Endodermal cell (in vitro differentiated cells): ENCODE measurements around the gene B4GALT1. TPM values are rescaled to one million over a fixed set of nuclear protein-coding genes. Genes with fewer than 3 reads are reported as not detected.
A peak's percentile ranks its signal among the peaks of the same experiment; 100 is the strongest.

Experiments
- DNase-seq: peaks from one replicate; pipeline ENCODE4 v3.0.0-alpha.2; 2017
- H3K27ac ChIP-seq: 2 replicates; pipeline ENCODE4 v1.5.1; 2013; ENCODE audit warnings: mild to moderate bottlenecking, low read depth, low read length, moderate library complexity
- H3K27me3 ChIP-seq: 2 replicates; pipeline ENCODE4 v1.6.1; 2013; ENCODE audit warnings: mild to moderate bottlenecking, low read length, moderate library complexity; ENCODE audit not compliant: insufficient read depth, control insufficient read depth, poor library complexity, severe bottlenecking
- H3K36me3 ChIP-seq: 2 replicates; pipeline ENCODE4 v1.7.0; 2013; ENCODE audit warnings: mild to moderate bottlenecking, low read length, moderate library complexity; ENCODE audit not compliant: control insufficient read depth, insufficient read depth
- H3K4me1 ChIP-seq: one replicate; pipeline ENCODE4 v1.7.0; 2013; ENCODE audit warnings: low read length; ENCODE audit not compliant: control insufficient read depth, insufficient read depth
- H3K4me3 ChIP-seq: 2 replicates; pipeline ENCODE4 v1.5.1; 2013; ENCODE audit warnings: mild to moderate bottlenecking, low read length, moderate library complexity
- H3K9ac ChIP-seq: 2 replicates; pipeline ENCODE4 v1.6.1; 2013; ENCODE audit warnings: mild to moderate bottlenecking, low read length, moderate library complexity; ENCODE audit not compliant: poor library complexity, severe bottlenecking; ENCODE audit errors: extremely low read depth
- H3K9me3 ChIP-seq: 2 replicates; pipeline ENCODE4 v1.6.1; 2013; ENCODE audit warnings: mild to moderate bottlenecking, low read length, moderate library complexity; ENCODE audit not compliant: control insufficient read depth
- H3K27ac Mint-ChIP-seq: 2 replicates; pipeline ENCODE4 v1.8.0; 2020; ENCODE audit warnings: mixed read lengths
- H3K27me3 Mint-ChIP-seq: 2 replicates; pipeline ENCODE4 v1.8.0; 2021; ENCODE audit warnings: mild to moderate bottlenecking, mixed read lengths; ENCODE audit not compliant: insufficient read depth
- H3K36me3 Mint-ChIP-seq: 2 replicates; pipeline ENCODE4 v1.8.0; 2020; ENCODE audit warnings: low read depth, mixed read lengths
- H3K4me1 Mint-ChIP-seq: 2 replicates; pipeline ENCODE4 v1.8.0; 2020; ENCODE audit warnings: mixed read lengths
- H3K4me3 Mint-ChIP-seq: 2 replicates; pipeline ENCODE4 v1.8.0; 2020; ENCODE audit warnings: mild to moderate bottlenecking, moderate library complexity, mixed read lengths
- H3K9me3 Mint-ChIP-seq: 2 replicates; pipeline ENCODE4 v1.8.0; 2020; ENCODE audit warnings: mild to moderate bottlenecking, mixed read lengths
- WGBS, 2 experiments: methylation state at CpG; one replicate each; pipeline versions ENCODE4 v1.1.5 to v1.1.7; 2013; ENCODE audit warnings: missing lambda C conversion rate in 2 of 2, mixed read lengths in 1 of 2; ENCODE audit not compliant: insufficient coverage in 1 of 2, insufficient read length in 1 of 2; 5-methylcytosine and 5-hydroxymethylcytosine counted together
- long read RNA-seq, 4 experiments: library from polyadenylated mRNA in 2 of 4; library from RNA in 1 of 4; library from capped mRNA in 1 of 4; stranded (forward) in 3 of 4; unstranded in 1 of 4; transcript quantifications; one replicate each; pipeline ENCODE4 v2.0.0, GENCODE V29; 2020 to 2021; ENCODE audit warnings: inconsistent platforms in 1 of 4
- polyA plus RNA-seq, 2 experiments: library from polyadenylated mRNA; stranded (reverse); fragments of 50-300 nt; gene quantifications; one replicate each; pipeline ENCODE4 v1.2.3, GENCODE V29; 2013
- total RNA-seq, 2 donors: library from RNA; stranded (reverse); fragmentation: NEBNext Ultra II Directional in 1 of 2; extraction: Animal tissue kit (Norgen Biotek cat#: 25700) in 1 of 2; gene quantifications; 2 replicates in 1 of 2; 3 replicates in 1 of 2; pipeline ENCODE4 v1.2.1, GENCODE V29; 2021
- TF ChIP-seq, protein P1 (sequence below): fragments of 200-600 bp; sonication (generic); conservative IDR thresholded peaks from 2 replicates; pipeline ENCODE4 v1.5.0; 2021; ENCODE audit warnings: antibody characterized with exemption, mild to moderate bottlenecking

B4GALT1 gene
- total RNA-seq, result 10 to 100 TPM; 62.9 to 92.6 TPM
- 29.4 TPM for polyA plus RNA-seq (2013, experiment 1 of 2)
- 31.1 TPM for polyA plus RNA-seq (2013, experiment 2 of 2)
- long read RNA-seq, experiment 1, full-length matches to known transcripts, result 9 of 41 reads
- long read RNA-seq, experiment 1, partial matches to known transcripts, result 3 of 41 reads
- long read RNA-seq, experiment 1, other reads (novel, unspliced or antisense), result 29 of 41 reads
- long read RNA-seq, experiment 2, full-length matches to known transcripts, result 112 of 141 reads
- long read RNA-seq, experiment 2, partial matches to known transcripts, result 5 of 141 reads
- long read RNA-seq, experiment 2, other reads (novel, unspliced or antisense), result 24 of 141 reads
- long read RNA-seq, experiment 3, full-length matches to known transcripts, result 52 of 70 reads
- long read RNA-seq, experiment 3, partial matches to known transcripts, result 5 of 70 reads
- long read RNA-seq, experiment 3, other reads (novel, unspliced or antisense), result 13 of 70 reads
- long read RNA-seq, experiment 4, partial matches to known transcripts, result 0 of 1 reads
- long read RNA-seq, experiment 4, other reads (novel, unspliced or antisense), result 1 of 1 reads

DNA sequence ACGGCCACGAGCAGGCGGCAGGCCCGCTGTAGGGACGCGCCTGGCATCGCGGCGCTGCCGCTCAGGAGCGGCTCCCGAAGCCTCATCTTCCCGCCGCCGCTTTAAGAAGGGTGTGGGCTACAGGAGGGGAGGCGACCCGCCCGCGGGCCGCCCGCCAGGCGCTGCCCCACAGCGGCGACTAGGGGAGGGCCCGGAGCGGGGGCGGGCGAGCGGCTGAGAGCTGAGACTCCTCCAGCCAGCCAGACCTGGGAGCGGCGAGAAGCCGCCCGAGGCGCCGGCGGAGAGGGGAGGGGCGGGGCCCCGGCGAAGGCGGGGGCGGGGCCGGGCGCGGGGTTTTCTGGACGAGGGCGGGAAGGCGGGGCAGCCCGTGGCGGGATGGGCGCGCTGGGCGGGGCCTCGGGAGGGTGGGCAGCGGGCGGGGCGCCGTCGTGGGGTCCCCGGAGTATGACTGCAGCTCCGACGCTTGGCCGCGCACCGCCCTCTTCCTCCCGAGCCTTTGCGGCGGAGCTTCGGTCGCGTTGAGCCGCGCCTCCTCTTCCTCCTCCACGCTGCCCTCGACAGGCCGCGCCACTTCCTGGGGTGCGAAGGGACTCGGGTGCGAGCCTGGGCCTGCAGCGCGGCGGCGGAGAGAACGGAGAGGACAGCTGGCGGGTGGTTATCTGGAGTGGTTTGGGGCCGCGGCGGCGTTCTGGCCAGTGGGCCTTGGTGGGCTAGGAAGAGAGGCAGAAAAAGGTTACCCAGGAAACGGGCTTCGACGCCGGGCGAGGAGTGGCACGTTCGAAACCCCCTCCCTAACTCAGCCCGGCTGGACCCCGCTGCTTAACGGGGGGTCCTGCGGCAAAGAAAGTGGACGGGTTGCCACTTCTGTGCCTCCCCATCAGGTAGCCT is at the start of gene B4GALT1:
TSS of gene B4GALT1 (minus strand) at position 253 of the 888 bp plus-strand sequence. CDS start at position 86, 167 bp downstream.
- TF ChIP-seq, protein P1, sequence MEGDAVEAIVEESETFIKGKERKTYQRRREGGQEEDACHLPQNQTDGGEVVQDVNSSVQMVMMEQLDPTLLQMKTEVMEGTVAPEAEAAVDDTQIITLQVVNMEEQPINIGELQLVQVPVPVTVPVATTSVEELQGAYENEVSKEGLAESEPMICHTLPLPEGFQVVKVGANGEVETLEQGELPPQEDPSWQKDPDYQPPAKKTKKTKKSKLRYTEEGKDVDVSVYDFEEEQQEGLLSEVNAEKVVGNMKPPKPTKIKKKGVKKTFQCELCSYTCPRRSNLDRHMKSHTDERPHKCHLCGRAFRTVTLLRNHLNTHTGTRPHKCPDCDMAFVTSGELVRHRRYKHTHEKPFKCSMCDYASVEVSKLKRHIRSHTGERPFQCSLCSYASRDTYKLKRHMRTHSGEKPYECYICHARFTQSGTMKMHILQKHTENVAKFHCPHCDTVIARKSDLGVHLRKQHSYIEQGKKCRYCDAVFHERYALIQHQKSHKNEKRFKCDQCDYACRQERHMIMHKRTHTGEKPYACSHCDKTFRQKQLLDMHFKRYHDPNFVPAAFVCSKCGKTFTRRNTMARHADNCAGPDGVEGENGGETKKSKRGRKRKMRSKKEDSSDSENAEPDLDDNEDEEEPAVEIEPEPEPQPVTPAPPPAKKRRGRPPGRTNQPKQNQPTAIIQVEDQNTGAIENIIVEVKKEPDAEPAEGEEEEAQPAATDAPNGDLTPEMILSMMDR, result no peak
- no peaks in the 10 kb centered on the region for H3K9me3 Mint-ChIP-seq
- no peaks in the 10 kb centered on the region for H3K27me3 Mint-ChIP-seq
- H3K36me3 Mint-ChIP-seq, result no peaks in the 10 kb centered on the region
- no peaks in the 10 kb centered on the region for H3K27me3 ChIP-seq
- peak; percentile 97 for DNase-seq
- no peaks in the 10 kb centered on the region for H3K9me3 ChIP-seq
- H3K27ac Mint-ChIP-seq, result peak within 1 kb of the TSS; percentile 87
- H3K9ac ChIP-seq, result peak within 1 kb of the TSS; percentile 86
- H3K4me3 ChIP-seq, result peak within 1 kb of the TSS; percentile 93
- H3K36me3 ChIP-seq, result no peaks in the 10 kb centered on the region
- peaks cover 28% of the 10 kb centered on the region for H3K4me1 ChIP-seq
- H3K4me1 Mint-ChIP-seq, result peaks cover 67% of the 10 kb centered on the region
- 0 to 4% methylated on average over 11 to 101 of the region's 101 CpGs for WGBS, 2 experiments
- H3K27ac ChIP-seq, result peak within 1 kb of the TSS; percentile 27
- peak within 1 kb of the TSS; percentile 81 for H3K4me3 Mint-ChIP-seq

DNA sequence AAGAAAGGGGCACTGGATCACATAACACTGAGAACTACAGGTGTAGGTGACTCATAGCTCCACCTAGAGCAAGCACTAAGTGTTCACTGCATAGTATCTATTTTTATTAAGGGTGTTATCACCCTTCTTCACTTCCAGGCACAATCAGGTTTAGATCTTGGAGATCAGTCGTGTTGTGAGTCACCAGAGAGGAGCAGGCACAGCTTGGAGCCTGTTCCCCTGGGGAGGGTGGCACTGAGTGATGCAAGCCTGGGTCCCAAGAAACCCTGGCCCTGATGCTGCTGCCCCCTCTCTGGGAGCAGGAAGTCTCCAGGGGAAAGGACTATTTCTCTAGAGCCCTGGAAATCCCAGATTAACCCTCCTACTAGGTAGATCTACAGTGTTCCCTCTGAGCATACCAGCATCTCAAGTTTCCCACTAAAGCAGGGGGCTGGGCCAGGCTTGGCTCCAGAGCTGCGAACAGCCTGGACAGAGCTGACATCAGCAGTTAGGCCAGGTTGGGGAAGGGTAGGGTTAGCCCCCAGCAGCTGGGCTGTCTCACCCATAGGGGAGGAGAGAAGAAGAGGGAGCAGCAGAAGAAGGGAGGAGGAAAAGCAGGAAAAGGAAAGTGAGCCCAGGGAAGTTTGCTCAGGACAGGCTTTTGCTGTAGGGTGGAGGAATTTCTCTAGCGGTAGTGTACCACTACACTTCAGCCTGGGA is 44.7 kb upstream of the B4GALT1 start:
- peak overlapping the region; percentile 19 for H3K27ac Mint-ChIP-seq
- TF ChIP-seq, protein P1, result no peak
- H3K27me3 ChIP-seq, result peaks cover 4% of the 10 kb centered on the region
- peak; percentile 64 for DNase-seq
- no peaks in the 10 kb centered on the region for H3K9me3 ChIP-seq
- H3K9me3 Mint-ChIP-seq, result no peaks in the 10 kb centered on the region
- H3K27ac ChIP-seq, result no peak overlapping the region
- 61 to 90% methylated on average over 2 to 3 of the region's 3 CpGs for WGBS, 2 experiments
- no peaks in the 10 kb centered on the region for H3K36me3 Mint-ChIP-seq
- H3K36me3 ChIP-seq, result no peaks in the 10 kb centered on the region
- peaks cover 6% of the 10 kb centered on the region for H3K4me1 Mint-ChIP-seq
- no peak overlapping the region for H3K4me3 ChIP-seq
- H3K4me3 Mint-ChIP-seq, result no peak overlapping the region
- no peak overlapping the region for H3K9ac ChIP-seq
- H3K27me3 Mint-ChIP-seq, result peaks cover 15% of the 10 kb centered on the region
- peaks cover 7% of the 10 kb centered on the region for H3K4me1 ChIP-seq
